NCI-H1694 (cell line): ENCODE data around the gene NOTCH2NLA.
"Not testable (repeated sequence)": the region's sequence is repeated elsewhere in the genome, so short reads cannot be mapped to it uniquely, and the experiment has no call there.

Experiments
- DNase-seq: peaks from one replicate; lab custom pipeline; 2025; lab: John Stamatoyannopoulos, UW

NOTCH2NLA gene

DNA sequence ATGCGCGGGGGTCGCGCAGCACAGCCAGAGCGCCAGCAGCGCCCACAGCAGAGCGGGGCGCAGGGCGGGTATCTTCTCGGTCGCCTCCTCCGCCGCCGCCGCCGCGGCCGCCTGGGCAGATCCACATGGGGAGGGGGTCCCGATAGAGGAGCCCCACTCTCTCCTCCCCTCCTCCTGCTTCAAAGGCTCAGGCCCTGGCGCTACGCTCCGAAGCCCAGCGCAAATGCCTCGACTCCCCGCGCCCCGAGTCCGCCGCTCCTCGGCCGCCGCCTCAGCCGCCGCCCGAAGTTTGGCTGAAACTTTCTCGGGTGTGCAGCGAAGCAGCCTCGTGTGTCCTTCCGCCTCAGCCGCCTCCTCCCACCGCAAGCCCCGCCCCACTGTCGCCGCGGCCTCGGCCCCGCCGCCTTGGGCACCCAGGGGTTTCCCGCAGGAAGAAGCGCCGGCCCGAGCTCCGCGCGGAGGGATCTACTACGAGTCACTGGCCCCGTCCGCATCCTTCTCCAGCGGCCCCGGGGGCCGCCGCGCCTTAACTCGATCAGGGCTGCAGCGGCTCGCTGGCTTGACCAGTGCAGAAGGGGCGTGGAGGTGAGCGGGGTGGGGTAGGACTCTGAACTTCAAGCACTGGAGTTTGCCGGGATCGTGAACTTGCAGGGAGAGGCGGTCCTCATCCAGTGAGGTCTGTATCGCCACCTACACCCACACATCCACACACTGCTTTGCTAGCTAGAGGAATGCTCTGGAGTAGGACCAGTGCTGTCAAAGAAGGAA lies at the start of gene NOTCH2NLA:
TSS of gene NOTCH2NLA (minus strand) at position 312 of the 768 bp plus-strand sequence. CDS start 39,684 bp downstream, outside the sequence.
- not testable (repeated sequence) for DNase-seq

DNA sequence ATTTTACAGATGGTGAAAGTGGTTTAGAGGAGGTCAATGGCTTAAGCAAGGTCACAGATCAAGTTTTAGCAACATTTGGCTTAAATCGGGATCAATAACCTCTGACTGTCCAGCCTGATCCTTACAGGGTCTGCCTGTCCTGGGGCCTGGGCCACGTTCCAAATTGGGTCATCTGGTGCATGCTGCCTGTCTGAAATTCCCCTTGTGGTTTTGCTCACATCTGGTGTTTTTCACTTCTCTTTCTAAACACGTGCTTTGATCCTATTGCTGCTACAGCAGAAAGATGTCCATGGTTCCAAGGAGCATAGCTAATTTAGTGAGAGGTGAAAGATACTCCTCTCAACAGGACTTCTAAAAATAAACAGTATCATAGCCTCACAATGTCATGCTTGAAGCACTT lies 49.5 kb upstream of the NOTCH2NLA start:
- DNase-seq, result not testable (repeated sequence)

DNA sequence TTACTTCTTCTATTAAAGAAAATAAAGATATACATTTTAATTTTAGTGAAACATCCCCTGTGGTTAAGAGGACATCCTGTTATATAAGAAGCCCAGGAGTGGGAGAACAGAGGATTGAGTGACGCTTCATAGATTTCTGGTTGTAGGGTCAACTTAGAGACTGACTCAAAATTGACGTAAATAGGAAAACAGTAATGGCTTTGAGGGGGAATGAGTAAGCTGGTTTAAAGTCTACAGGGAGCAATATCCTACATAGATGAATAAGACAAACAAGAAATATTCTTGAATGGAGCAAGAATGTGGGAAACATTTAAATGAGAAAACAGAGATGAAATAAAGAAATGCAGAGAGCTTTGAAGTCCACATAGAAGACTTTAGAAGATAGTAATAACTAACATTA lies 48.3 kb upstream of the NOTCH2NLA start:
- DNase-seq, result not testable (repeated sequence)

DNA sequence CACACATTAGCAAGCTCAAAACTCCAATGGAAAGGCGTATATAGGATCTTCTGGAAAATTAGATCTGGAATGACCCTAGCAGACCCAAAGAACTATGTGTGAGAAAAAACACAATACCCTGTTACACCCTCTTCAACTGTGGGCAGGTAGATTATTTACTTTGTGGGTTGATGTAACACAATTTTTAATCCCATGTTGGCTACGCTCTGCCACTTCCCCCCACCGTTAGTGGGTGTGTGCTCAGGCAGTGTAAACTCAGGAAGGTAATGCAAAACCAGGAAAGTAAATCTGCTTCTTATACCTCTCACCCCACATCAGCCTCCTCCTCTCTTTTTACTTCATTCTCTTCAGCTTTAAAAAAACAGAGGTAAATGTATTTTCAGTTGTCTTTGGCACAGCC lies 45.3 kb upstream of the NOTCH2NLA start:
- DNase-seq, result not testable (repeated sequence)

DNA sequence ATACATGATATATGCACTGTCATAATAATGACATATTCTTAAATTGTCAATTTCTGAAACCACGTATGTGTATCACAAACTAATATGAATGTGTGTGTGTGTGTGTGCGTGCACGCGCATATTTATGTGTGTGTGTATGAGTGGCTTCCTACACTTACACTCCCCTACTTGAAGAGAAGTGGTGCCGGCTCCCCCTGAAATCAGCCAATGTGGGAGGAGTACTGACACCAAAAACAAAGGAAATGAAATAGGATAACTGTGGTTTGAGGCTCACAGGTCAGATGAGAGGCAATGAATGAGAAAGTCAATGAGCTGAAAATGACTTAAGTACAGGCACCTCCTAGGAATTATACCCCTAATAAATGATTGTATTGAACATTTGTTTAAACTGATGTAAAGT lies 44.4 kb upstream of the NOTCH2NLA start:
- DNase-seq, result not testable (repeated sequence)

DNA sequence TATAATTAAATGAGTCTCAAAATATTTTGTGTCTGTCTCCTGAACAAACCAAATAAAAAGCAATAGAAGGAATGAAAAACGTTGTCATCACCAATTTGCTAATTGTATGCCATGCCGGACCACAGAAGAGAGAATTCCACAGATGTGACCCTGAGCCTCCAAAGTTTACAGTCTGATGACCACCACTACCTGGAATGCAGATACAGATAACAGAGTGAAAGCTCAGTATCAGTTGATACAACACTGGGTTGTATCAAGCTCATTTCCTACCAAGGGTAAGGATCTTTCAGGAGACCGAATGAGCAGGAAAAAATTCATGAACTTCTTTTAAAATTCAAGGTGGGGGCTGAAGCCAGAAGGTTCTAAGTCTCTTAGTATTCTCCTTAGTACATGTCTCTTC lies 43.9 kb upstream of the NOTCH2NLA start:
- not testable (repeated sequence) for DNase-seq

DNA sequence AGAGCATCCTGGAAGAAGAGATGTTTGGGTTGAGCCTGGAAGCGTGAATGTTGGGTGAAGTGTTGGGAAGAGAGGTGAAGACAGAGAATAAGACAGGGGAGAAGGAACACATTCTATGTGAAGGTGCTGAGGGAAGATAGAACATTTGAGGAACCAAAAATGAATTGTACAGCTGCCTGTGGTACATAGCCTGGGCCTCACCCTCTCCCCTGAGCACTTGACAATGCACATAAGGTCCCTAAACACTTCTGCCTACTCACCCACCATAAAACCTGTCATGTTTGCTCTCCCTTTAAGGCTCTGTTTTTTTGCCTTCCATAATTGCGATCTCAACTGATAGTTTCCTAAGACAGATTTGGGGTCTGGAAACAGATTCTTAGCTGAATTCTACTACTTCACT lies 43.2 kb upstream of the NOTCH2NLA start:
- DNase-seq, result not testable (repeated sequence)

DNA sequence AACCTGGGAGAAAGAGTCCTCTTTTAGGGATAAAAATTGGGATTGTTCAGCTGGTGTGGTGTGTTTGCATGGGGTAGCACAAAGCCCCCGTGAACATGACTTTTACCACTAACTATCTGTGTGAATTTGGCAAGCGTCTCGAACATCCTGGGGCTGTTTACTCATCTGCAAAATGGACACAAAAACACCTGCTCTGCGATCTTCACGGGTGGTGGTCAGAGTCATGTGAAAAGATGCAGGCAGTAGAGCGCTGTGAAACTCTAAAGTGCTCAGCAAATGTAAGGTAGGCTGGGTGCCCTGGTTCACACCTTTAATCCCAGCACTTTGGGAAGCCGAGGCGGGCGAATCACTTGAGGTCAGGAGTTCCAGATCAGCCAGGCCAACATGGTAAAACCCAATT lies 41.3 kb upstream of the NOTCH2NLA start:
- not testable (repeated sequence) for DNase-seq

DNA sequence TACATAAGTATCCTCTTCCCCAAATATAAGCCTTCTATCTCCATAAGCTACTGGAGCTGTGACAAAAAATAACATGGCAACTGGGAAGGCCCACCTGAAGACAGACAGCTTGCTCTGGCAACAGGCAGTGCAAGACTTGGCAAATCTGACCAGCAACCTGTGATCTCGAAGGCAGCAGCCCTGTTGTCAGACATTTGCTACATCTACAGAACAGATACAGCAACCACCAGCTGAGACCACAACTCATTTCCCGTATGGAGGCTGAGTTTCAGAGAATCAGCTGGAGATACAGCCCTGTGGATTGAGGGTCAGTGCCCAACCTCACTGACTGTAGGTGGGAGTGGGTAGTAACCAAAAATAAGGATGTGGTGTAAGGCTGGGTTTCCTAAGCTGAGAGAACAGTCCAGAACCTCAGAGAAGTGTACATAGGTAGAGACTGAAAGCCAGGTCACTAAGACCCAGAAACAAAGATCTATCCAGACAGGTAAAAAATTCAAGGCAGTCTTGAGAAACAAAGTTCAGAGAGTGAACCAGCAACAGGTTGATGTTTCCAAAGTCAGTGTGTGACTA lies 37.4 kb upstream of the NOTCH2NLA start:
- DNase-seq, result not testable (repeated sequence)

DNA sequence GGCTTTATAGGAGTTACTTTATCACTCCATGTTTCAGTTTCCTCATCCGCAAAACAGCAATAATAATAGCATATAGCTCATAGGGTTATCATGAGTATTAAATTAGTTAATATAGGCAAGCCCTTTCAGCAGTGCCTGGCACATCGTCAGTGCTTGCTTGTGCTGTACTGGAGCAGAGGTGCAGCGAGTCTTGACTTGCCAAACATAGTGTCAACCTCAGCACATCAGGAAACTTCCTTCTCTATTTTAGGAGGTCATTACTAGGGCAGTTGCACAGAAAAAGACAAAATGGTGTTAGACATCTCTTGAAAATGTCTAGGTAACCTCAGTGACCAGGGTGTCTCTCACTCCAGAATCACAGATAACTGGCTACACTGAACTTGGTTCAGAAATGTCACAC lies 35.9 kb upstream of the NOTCH2NLA start:
- DNase-seq, result not testable (repeated sequence)

DNA sequence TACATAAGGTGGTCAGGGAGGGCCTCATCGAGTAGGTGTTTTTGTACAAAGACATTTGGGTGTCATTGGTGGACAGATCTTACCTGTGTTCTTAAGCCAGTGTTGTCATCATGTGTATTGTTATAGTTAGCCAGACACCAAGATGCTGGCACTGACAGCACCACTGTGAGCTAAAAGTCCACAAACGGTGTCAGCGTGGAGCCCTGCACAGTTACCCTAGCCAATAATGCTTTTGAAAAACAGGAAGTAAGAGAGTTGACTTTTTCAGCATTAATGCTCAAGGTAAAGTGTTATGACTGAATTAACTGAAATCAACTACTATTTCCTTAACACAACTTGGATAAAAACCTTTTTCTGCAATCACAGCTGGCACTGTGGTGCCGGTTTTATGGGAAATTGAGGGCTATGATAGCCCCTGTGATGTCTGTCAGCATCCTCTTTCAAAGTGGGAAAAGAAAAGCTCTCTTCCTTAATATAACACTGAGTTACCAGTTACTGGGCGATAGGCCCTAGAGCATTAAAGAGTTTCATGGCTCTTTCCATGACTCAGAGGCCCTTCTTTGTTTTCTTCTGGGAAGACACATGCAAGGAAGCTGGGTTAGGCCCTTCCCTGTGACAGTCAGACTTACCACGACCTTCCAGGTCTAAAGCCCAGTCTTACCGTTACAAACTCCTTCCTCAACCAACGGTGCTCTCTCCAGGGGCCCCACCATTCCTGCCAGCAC lies 31.3 kb upstream of the NOTCH2NLA start:
- DNase-seq, result not testable (repeated sequence)

DNA sequence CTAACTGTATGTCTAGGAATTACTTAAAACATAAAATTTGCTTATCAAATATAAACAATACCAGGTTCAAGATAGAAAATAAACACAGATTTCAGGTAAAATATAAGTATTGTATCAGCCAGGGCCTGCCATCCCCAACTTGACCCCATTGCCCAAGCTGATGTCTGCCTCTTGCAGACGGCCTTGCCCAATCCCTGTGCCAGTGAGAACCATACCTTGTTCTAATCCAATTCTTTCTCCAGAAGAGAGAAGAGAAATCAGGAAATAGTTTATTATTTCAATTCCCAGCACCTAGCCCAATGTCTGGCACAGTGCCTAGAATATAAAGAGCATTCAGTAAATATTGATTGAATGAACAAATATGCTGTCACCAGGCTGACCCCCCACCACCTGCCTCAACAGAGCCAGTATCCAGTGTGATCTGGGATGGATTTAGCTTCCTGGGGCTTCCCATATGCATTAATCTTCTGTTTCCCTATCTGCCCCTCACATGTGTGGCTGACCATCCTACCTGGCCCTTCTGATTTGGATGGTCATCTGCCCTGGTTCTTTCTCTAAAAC lies 29.3 kb upstream of the NOTCH2NLA start:
- not testable (repeated sequence) for DNase-seq

DNA sequence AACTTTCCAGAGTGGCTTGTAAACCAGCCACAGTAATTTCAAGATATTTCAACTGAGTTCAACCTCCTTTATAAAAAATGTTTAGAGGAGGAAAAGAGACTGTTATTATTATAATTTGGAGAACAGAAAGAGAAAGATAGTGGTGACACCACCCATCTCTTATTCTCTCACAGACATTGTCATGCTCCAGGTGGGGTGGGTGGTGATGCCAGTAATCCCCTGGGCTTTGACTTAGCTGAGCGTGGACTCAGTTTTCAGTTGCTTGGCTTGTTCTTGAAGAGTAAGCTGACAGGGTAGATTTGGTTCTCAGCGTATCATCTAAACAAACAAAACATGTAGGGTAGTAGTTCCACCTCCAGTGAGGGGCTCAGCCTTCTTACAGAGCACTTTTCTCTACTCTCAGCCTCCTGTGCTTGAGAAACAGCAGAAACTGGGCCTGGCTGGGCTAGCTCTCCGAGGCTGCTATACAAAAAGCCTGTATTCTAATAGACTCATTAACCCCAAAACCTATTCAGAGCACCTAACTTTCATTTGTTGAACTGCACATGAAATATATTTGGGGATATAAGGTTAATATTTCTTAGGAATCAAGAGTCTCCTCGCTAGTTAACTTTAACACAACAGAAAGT lies 25.9 kb upstream of the NOTCH2NLA start:
- DNase-seq, result not testable (repeated sequence)

DNA sequence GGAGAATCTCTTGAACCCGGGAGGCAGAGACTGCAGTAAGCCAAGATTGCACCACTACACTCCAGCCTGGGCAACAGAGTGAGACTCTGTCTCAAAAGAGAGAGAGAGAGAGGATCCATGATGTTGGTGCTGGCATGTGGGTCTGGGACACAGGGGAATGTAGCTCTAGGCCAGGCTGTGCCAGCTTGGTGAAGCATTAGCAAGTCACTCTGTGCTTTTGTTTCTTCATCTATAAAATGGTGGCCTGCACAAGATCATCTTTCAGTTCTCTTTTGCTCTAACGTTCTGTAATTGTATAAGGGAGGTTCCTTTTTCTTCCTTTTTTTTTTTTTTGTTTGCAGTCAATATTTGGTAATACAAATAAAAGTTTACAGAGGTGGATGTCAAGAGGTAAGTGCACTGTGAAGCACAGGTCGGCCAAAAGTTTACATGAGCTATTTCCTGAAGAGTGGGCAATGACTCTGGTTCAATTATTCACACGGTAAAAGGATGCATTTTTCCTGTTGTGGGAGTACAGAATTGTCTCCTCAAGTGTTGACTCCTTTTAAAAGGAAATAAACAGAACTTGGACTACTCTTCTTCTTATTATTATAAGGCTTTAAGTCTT lies 24.5 kb upstream of the NOTCH2NLA start:
- DNase-seq, result not testable (repeated sequence)

DNA sequence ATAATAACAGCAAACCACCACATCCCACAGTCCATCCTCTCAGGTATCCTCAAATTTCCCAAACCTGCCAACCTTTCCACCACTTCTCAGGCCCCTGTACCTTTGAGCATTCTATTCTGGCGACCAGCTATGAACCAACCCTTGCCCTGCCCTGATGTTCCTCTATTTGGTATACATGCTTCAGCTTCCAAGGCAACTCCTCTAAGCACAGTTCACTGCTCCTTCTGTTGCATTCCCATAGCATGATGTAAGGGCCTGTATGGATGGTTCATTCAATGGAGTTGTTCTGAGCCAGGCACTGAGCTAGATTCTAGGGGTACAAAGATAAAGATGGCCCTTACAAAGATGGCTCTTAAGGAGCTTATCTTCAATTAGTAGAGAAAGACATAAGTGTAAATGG lies 22.7 kb upstream of the NOTCH2NLA start:
- not testable (repeated sequence) for DNase-seq

DNA sequence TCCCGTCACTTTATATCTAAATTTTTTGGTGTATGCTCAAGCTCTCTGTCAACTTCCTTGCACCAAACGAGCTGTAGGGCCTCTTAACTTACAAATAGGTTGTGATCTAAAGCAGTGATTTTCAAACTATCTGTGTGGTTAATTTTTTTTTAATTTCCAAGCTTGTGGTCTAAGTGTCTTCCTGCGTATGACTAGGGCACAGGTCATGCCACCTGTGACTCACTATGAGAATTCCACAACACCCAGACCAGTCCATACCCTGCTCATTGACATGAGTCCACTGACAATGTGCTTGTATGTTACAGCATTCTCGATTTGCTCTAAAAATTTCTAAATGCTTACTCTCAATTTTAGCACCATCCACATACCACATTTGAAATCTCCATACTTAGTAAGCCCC lies 19.8 kb upstream of the NOTCH2NLA start:
- DNase-seq, result not testable (repeated sequence)

DNA sequence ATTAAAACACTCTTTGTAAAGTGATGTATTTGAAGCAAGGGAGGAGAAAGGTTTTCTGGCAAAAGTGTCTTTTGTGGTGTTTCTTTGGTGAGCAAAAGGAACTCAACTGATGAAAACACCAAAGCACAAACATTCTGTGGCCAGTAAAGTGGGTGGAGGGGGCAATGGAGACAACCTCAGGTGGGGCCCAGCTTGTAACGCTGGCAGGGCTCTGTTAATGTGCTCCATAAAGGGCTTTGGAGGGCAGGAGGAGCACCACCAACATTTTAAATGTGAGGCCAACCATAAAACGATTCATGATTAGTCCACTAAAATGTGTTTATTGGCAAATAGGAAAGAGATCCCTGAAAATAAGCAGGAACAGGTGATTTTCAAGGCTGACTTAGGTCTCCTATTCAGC lies 7.8 kb upstream of the NOTCH2NLA start:
- DNase-seq, result not testable (repeated sequence)

DNA sequence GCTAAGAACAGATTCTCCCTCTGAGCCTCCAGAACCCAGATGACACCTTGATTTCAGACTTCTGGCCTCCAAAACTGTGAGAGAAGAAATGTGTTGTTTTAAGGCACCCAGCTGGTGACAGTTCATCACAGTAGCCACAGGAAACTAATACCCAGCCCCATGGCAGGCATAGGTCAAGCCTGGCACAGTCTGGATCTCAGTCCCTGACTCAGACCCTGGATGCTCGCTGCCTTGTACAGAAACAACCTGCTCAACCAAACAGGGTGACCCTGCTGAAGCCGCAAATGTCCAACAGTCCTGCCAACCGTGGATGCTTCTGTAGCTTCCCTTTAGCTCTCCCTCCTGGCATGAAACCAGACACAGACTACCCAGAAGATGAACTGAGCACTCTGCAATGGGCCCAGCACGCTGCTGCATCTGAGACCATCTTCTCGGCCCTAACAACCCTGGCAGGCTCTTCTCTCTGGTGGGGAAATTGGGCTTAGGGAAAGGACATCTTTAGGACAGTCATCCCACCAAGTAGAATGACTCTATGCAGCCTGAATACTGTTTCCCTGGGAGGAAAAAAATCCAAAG lies 7.3 kb upstream of the NOTCH2NLA start:
- not testable (repeated sequence) for DNase-seq

DNA sequence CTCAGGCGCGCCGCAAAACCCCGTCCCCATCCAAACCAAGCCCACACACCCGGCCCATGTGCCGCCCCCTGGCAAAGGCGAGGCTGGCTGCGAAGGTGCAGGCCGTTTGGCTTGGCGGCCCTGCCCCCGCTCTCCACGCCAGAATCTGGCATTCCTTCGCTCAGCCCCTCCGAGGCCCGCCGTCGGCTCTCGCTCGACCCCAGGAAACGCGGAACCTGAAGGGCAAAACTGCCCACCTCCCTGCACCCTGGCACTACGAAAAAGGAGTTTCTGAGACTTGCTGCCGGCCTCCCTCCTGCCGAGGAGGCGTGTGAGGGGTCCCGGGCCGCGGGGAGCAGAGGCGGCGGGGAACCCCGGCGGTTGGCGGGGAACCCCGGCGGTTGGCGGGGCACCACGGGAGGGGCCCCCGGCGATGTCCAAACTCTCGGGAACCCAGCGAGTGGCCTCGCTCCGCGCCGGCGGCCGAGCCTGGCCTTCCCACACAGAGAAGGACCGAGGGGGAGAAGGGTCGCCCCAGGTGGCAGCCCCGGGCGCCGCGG lies 608 bp downstream of the NOTCH2NLA start:
- DNase-seq, result not testable (repeated sequence)

DNA sequence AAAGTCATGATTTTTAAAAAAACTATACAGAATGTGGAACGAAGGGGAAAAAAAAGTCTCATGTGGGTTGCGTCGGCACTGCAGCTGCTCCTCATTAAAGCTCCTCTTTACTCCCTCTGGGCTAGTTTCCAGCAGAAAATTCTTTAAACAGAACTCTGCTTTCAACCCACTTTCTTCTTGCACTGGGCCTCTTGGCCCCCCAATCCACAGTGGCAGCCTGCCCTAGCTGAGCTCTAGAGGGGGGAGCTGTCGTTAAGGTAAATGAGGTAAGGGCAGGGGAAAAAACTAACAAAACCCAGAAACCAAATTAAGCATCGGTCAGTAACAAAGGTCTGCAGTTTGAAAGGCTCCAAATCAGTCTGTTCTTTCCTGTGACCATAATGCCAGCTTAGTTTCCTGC lies 54.3 kb downstream of the NOTCH2NLA start:
- not testable (repeated sequence) for DNase-seq

DNA sequence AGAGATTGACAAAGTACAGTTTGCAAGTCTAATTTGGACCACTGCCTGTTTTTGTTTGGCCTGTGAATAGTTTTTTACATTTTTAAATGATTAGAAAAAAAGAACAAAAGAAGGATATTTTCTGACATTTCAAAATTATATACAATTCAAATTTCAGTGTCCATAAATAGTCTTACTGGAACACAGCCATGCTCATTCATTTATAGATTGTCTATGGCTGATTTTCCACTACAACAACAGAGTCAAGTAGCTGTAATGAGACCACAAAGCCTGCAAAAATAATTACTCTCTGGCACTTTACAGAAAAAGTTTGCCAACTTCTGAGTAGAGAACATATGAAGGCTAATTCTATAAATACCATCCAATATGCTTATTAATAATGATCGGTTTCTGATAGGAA lies 61.1 kb downstream of the NOTCH2NLA start:
- DNase-seq, result not testable (repeated sequence)
